ENCODE data around the gene DLX3.

DNA sequence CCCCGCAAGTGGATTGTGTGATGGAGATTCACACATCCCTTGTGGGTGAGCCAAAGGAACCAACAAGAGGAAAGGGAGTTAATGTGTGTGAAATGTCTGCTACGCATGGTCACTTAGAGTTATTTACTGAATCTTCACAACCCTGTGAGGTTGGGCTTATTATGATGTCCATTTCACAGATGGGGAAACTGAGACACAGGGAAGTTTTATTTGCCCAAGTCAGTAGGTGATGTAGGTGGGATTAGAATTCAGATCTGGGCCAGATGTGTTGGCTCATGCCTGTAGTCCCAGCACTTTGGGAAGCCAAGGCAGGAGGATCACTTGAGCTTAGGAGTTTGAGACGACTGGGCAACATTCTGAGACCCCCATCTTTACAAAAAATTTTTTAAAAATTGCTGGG, 37.7 kb downstream of the DLX3 start:
- TF ChIP-seq PATZ1 (CRISPR knock-in tag; IDR thresholded peaks at IDR 0.05; ENCODE audit: borderline replicate concordance) (no peak), ISL1 (CRISPR knock-in tag; IDR thresholded peaks at IDR 0.05) (no peak), ZFP30 (CRISPR knock-in tag; IDR thresholded peaks at IDR 0.05) (no peak), RARB (CRISPR knock-in tag; IDR thresholded peaks at IDR 0.05) (no peak), TOX (CRISPR knock-in tag; IDR thresholded peaks at IDR 0.05; ENCODE audit: borderline replicate concordance) (no peak), ZFP3 (CRISPR knock-in tag; IDR thresholded peaks at IDR 0.05) (no peak), ARNTL (CRISPR knock-in tag; IDR thresholded peaks at IDR 0.05; ENCODE audit: borderline replicate concordance, low read depth) (no peak), ZNF8 (CRISPR knock-in tag; IDR thresholded peaks at IDR 0.05) (no peak), ZNF70 (CRISPR knock-in tag; IDR thresholded peaks at IDR 0.05) (no peak), ZC3H10 (CRISPR knock-in tag; IDR thresholded peaks at IDR 0.05) (no peak), BACH2 (CRISPR knock-in tag; IDR thresholded peaks at IDR 0.05; ENCODE audit: borderline replicate concordance) (no peak)
- TF ChIP-seq, protein P1, sequence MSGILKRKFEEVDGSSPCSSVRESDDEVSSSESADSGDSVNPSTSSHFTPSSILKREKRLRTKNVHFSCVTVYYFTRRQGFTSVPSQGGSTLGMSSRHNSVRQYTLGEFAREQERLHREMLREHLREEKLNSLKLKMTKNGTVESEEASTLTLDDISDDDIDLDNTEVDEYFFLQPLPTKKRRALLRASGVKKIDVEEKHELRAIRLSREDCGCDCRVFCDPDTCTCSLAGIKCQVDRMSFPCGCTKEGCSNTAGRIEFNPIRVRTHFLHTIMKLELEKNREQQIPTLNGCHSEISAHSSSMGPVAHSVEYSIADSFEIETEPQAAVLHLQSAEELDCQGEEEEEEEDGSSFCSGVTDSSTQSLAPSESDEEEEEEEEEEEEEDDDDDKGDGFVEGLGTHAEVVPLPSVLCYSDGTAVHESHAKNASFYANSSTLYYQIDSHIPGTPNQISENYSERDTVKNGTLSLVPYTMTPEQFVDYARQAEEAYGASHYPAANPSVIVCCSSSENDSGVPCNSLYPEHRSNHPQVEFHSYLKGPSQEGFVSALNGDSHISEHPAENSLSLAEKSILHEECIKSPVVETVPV (CRISPR knock-in tag; IDR thresholded peaks at IDR 0.05): no peak
- TF ChIP-seq, protein P2, sequence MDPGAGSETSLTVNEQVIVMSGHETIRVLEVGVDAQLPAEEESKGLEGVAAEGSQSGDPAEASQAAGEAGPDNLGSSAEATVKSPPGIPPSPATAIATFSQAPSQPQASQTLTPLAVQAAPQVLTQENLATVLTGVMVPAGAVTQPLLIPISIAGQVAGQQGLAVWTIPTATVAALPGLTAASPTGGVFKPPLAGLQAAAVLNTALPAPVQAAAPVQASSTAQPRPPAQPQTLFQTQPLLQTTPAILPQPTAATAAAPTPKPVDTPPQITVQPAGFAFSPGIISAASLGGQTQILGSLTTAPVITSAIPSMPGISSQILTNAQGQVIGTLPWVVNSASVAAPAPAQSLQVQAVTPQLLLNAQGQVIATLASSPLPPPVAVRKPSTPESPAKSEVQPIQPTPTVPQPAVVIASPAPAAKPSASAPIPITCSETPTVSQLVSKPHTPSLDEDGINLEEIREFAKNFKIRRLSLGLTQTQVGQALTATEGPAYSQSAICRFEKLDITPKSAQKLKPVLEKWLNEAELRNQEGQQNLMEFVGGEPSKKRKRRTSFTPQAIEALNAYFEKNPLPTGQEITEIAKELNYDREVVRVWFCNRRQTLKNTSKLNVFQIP (CRISPR knock-in tag; IDR thresholded peaks at IDR 0.05; ENCODE audit: borderline replicate concordance, low read depth): no peak
